GM12878 (cell line): Measurements from ENCODE around the gene DPF3.

Source experiments
- BRCA1 ChIP-seq: IDR thresholded peaks from 2 replicates; pipeline ENCODE4 v1.6.1; 2011; ENCODE audit warnings: low read depth, low read length, improper control_type of control experiment
- CHD4 ChIP-seq: fragments of 200-600 bp; sonication (generic); IDR thresholded peaks from 2 replicates; pipeline ENCODE4 v1.6.1; 2016; ENCODE audit warnings: mild to moderate bottlenecking
- EGR1 ChIP-seq, 2 experiments: IDR thresholded peaks; 1 replicate in 1 of 2; 2 replicates in 1 of 2; pipeline ENCODE4 v1.6.1; 2011 to 2012; ENCODE audit warnings: low read depth in 2 of 2, low read length in 2 of 2, borderline replicate concordance in 1 of 2, mild to moderate bottlenecking in 1 of 2, moderate library complexity in 1 of 2
- EP300 ChIP-seq, 2 experiments: fragments of 150-350 bp in 1 of 2; IDR thresholded peaks; 2 replicates each; pipeline ENCODE4 v1.6.1; 2011 to 2012; ENCODE audit warnings: low read depth in 2 of 2, low read length in 2 of 2, borderline replicate concordance in 1 of 2, improper control_type of control experiment in 1 of 2, inconsistent platforms in 1 of 2; ENCODE audit not compliant: control insufficient read depth in 1 of 2
- POLR2AphosphoS2 ChIP-seq: IDR thresholded peaks from 2 replicates; pipeline ENCODE4 v1.6.1; 2011; ENCODE audit warnings: low read depth, mild to moderate bottlenecking, low read length, improper control_type of control experiment, moderate library complexity
- TF ChIP-seq, protein P1 (sequence below): IDR thresholded peaks from 2 replicates; pipeline ENCODE4 v1.6.1; 2011; ENCODE audit warnings: mild to moderate bottlenecking, low read depth, low read length, moderate library complexity; ENCODE audit not compliant: insufficient replicate concordance

DNA sequence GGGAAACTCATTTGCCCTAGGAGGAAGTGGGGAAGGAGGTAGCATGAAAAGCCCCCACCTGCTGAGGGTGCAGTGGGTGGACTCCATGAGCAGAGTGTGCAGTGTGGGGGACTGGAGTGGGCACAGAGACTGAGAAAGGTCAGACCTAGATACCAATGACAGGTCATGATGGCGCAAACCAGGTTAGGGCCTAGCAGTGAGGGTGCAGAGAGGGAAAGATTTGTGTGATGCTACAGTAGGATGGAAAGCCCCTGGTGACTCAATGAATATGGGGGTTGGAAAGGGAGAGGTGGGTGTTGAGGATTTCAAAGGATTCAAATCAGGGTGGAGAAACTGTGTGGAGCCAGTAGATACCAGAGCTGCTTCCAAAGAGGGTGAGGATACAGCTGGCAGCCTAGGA lies 319.2 kb downstream of the DPF3 start:
- TF ChIP-seq CHD4 (no peak), EGR1 (IDR thresholded peaks at IDR 0.05; ENCODE audit: borderline replicate concordance in 1 of 2, low read depth in 2 of 2, low read length in 2 of 2) (no peak), BRCA1 (no peak), EP300 (IDR thresholded peaks at IDR 0.05; ENCODE audit: borderline replicate concordance in 1 of 2, control insufficient read depth in 1 of 2, low read depth in 2 of 2, low read length in 2 of 2) (no peak), POLR2AphosphoS2 (no peak)
- TF ChIP-seq, protein P1, sequence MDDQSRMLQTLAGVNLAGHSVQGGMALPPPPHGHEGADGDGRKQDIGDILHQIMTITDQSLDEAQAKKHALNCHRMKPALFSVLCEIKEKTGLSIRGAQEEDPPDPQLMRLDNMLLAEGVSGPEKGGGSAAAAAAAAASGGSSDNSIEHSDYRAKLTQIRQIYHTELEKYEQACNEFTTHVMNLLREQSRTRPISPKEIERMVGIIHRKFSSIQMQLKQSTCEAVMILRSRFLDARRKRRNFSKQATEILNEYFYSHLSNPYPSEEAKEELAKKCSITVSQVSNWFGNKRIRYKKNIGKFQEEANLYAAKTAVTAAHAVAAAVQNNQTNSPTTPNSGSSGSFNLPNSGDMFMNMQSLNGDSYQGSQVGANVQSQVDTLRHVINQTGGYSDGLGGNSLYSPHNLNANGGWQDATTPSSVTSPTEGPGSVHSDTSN: no peak
